ENCODE measurements around the gene GLOD5.

- TF ChIP-seq EZH2 (IDR thresholded peaks at IDR 0.05; ENCODE audit: borderline replicate concordance, low read length), result no peak
- TF ChIP-seq, protein P1, sequence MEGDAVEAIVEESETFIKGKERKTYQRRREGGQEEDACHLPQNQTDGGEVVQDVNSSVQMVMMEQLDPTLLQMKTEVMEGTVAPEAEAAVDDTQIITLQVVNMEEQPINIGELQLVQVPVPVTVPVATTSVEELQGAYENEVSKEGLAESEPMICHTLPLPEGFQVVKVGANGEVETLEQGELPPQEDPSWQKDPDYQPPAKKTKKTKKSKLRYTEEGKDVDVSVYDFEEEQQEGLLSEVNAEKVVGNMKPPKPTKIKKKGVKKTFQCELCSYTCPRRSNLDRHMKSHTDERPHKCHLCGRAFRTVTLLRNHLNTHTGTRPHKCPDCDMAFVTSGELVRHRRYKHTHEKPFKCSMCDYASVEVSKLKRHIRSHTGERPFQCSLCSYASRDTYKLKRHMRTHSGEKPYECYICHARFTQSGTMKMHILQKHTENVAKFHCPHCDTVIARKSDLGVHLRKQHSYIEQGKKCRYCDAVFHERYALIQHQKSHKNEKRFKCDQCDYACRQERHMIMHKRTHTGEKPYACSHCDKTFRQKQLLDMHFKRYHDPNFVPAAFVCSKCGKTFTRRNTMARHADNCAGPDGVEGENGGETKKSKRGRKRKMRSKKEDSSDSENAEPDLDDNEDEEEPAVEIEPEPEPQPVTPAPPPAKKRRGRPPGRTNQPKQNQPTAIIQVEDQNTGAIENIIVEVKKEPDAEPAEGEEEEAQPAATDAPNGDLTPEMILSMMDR (IDR thresholded peaks at IDR 0.05; ENCODE audit: low read length), result no peak
Measured at GRCh38 chrX:48813644-48814043, 52.1 kb downstream of the GLOD5 start.
